GM12872 (cell line): ENCODE results near the gene ABTB2.

ENCODE experiments used
- CTCF ChIP-seq: IDR thresholded peaks from 3 replicates; pipeline ENCODE4 v1.5.1; 2011; ENCODE audit warnings: low read depth, mild to moderate bottlenecking, low read length, moderate library complexity; ENCODE audit not compliant: insufficient read depth

Gene ABTB2

GRCh38 chr11:34341931-34342533 lies 15.8 kb downstream of the ABTB2 start:
- TF ChIP-seq CTCF: no peak

GRCh38 chr11:34341096-34341495 lies 16.7 kb downstream of the ABTB2 start:
- TF ChIP-seq CTCF: no peak

- no peak for TF ChIP-seq CTCF
These were observed 17.2 kb downstream of the ABTB2 start for GRCh38 chr11:34340653-34341052.

GRCh38 chr11:34339149-34340064 lies 18.4 kb downstream of the ABTB2 start:
- no peak for TF ChIP-seq CTCF

- TF ChIP-seq CTCF: no peak
These were observed 20.8 kb downstream of the ABTB2 start for GRCh38 chr11:34337016-34337415.

- no peak for TF ChIP-seq CTCF
These were observed 22.0 kb downstream of the ABTB2 start for GRCh38 chr11:34335801-34336200.

- no peak for TF ChIP-seq CTCF
These were observed 22.5 kb downstream of the ABTB2 start for GRCh38 chr11:34335331-34335730.
